ENCODE data around the gene C1orf174. TPM values are rescaled to one million over a fixed set of nuclear protein-coding genes. Genes with fewer than 3 reads are reported as not detected.

The C1orf174 gene
- total and polyA plus RNA-seq, 2 of the 13 experiments (the other 11 are each of a cell fraction or from before 2014, with no cell fraction given) = 21.6 to 31.4 TPM

DNA sequence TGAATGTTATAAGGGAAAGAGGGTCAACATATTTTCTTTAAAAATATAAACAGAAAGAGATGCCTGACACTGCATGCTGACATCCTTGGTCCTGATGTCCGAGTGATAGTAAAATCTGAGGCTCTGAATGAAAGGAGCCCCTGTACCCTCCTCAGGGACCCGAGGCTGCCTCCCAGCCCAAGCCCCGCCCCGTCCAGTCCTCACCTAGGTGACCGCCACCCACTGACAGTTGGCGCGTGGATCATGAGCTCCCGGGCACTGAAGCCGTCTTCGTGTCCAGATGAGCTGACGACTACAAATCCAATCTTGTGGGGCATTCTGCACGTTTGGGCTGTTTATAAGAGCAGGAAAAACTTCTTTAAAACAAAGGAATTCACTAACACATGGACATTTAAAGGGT lies 48.0 kb downstream of the C1orf174 start:
- TF ChIP-seq TEAD2 (CRISPR knock-in tag; IDR thresholded peaks at IDR 0.05) = no peak
- no peak for TF ChIP-seq RAD51 (IDR thresholded peaks at IDR 0.05; ENCODE audit: borderline replicate concordance)
- TF ChIP-seq NFYB (CRISPR knock-in tag; IDR thresholded peaks at IDR 0.05) = no peak
- no peak for TF ChIP-seq ZNF768 (CRISPR knock-in tag; IDR thresholded peaks at IDR 0.05)
- TF ChIP-seq, protein P1, sequence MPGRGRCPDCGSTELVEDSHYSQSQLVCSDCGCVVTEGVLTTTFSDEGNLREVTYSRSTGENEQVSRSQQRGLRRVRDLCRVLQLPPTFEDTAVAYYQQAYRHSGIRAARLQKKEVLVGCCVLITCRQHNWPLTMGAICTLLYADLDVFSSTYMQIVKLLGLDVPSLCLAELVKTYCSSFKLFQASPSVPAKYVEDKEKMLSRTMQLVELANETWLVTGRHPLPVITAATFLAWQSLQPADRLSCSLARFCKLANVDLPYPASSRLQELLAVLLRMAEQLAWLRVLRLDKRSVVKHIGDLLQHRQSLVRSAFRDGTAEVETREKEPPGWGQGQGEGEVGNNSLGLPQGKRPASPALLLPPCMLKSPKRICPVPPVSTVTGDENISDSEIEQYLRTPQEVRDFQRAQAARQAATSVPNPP (CRISPR knock-in tag; IDR thresholded peaks at IDR 0.05) = no peak
- TF ChIP-seq ZMYM3 (CRISPR knock-in tag; IDR thresholded peaks at IDR 0.05) = no peak
- no peak for TF ChIP-seq MYC (CRISPR knock-in tag; IDR thresholded peaks at IDR 0.05; ENCODE audit: borderline replicate concordance)
- no peak for TF ChIP-seq ZNF720 (CRISPR knock-in tag; IDR thresholded peaks at IDR 0.05)
- TF ChIP-seq CBX2 (IDR thresholded peaks at IDR 0.05; ENCODE audit: low read depth, low read length) = no peak
- TF ChIP-seq CBX2 (CRISPR knock-in tag; IDR thresholded peaks at IDR 0.05; ENCODE audit: low read depth) = no peak
- no peak for TF ChIP-seq PRMT3 (CRISPR knock-in tag; IDR thresholded peaks at IDR 0.05; ENCODE audit: borderline replicate concordance, low read depth)
- TF ChIP-seq, protein P2, sequence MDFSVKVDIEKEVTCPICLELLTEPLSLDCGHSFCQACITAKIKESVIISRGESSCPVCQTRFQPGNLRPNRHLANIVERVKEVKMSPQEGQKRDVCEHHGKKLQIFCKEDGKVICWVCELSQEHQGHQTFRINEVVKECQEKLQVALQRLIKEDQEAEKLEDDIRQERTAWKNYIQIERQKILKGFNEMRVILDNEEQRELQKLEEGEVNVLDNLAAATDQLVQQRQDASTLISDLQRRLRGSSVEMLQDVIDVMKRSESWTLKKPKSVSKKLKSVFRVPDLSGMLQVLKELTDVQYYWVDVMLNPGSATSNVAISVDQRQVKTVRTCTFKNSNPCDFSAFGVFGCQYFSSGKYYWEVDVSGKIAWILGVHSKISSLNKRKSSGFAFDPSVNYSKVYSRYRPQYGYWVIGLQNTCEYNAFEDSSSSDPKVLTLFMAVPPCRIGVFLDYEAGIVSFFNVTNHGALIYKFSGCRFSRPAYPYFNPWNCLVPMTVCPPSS (IDR thresholded peaks at IDR 0.05) = no peak
- TF ChIP-seq SMC3 (IDR thresholded peaks at IDR 0.05; ENCODE audit: low read length) = no peak
- no peak for TF ChIP-seq CAMTA2 (CRISPR knock-in tag; IDR thresholded peaks at IDR 0.05; ENCODE audit: borderline replicate concordance)
- H4K20me1 ChIP-seq (ENCODE audit: insufficient read depth, low read length) = no peaks in the 10 kb centered on the region
- H2AFZ ChIP-seq (ENCODE audit: low read length) = no peak overlapping the region
- H3K79me2 ChIP-seq (ENCODE audit: insufficient read depth, low read length) = peaks cover 20% of the 10 kb centered on the region
- peaks cover 19% of the 10 kb centered on the region for H3K4me1 ChIP-seq (ENCODE audit: insufficient read depth, low read length)
- no peak overlapping the region for H3K27ac ChIP-seq (ENCODE audit: extremely low read length, insufficient read depth, low read length)
- intact Hi-C loops (cut with micrococcal nuclease; ENCODE audit: unreplicated experiment) = no loop called here
- ATAC-seq (no peak), DNase-seq (ENCODE audit: low spot score) (no peak), FAIRE-seq (no peak)
- 95% methylated on average over 7 of the region's 12 CpGs for WGBS (ENCODE audit: low lambda C conversion rate)
- no peak overlapping the region for H3K4me2 ChIP-seq (ENCODE audit: low read depth, low read length)
- no peak overlapping the region for H3K9ac ChIP-seq (ENCODE audit: insufficient read depth, low read depth, low read length)
- BruUV-seq (replicated peaks) = no TSS peak
- no peaks in the 10 kb centered on the region for H3K9me3 ChIP-seq (ENCODE audit: low read length)
- peaks cover 10 to 26% of the 10 kb centered on the region in 2 experiments for H3K36me3 ChIP-seq (replicated peaks in 1 of 2; ENCODE audit: control insufficient read depth in 1 of 2, insufficient read depth in 2 of 2, low read length in 2 of 2)
- in situ Hi-C loops (cut with HindIII; ENCODE audit: extremely low pct_ligation_motif_present, low pct_unique_long_range_greater_than_20kb) = no loop called here
- H3K4me3 ChIP-seq (replicated peaks in 1 of 3; ENCODE audit: insufficient read depth in 1 of 3, low read depth in 2 of 3, low read length in 3 of 3) = no peak overlapping the region
- ChIA-PET POLR2A (no interaction called here), CTCF (ENCODE audit: low intra/inter-chr PET ratio, low total read pairs) (no interaction called here)
- no peaks in the 10 kb centered on the region; a peak in 1 of 5 replicates for H3K27me3 ChIP-seq (ENCODE audit: control insufficient read depth in 1 of 2, insufficient read depth in 2 of 2, low read length in 2 of 2)
